H1 (cell line): ENCODE results near the gene ERP44. TPM values are rescaled to one million over a fixed set of nuclear protein-coding genes. Genes with fewer than 3 reads are reported as not detected.

ENCODE experiments used
- ATF2 ChIP-seq: IDR thresholded peaks from 2 replicates; pipeline ENCODE4 v1.6.1; 2012; ENCODE audit warnings: low read length, inconsistent platforms
- BRCA1 ChIP-seq: IDR thresholded peaks from 2 replicates; pipeline ENCODE4 v1.6.1; 2012; ENCODE audit warnings: low read depth, low read length, improper control_type of control experiment
- KDM4A ChIP-seq: IDR thresholded peaks from one replicate; pipeline ENCODE4 v1.7.1; 2012; ENCODE audit warnings: low read depth, mild to moderate bottlenecking, moderate library complexity, low read length, inconsistent platforms; ENCODE audit not compliant: severe bottlenecking
- KDM5A ChIP-seq: fragments of 200-600 bp; IDR thresholded peaks from 2 replicates; pipeline ENCODE4 v1.7.1; 2012; ENCODE audit warnings: mild to moderate bottlenecking, low read length, inconsistent platforms, mixed read lengths
- RBBP5 ChIP-seq: IDR thresholded peaks from 2 replicates; pipeline ENCODE4 v1.7.1; 2012; ENCODE audit warnings: low read depth, mild to moderate bottlenecking, inconsistent platforms, low read length, moderate library complexity, borderline replicate concordance
- polyA plus RNA-seq, 7 experiments: library from polyadenylated mRNA; depleted of rRNA in 3 of 7; stranded (reverse) in 5 of 7; unstranded in 2 of 7; fragments of >200 nt in 5 of 7; fragments of 200-250 nt in 2 of 7; gene quantifications; 1 replicate in 5 of 7; 2 replicates in 1 of 7; 4 replicates in 1 of 7; pipeline versions ENCODE4 v1.2.1 to v1.2.3, GENCODE V29; 2011 to 2013; ENCODE audit warnings: missing spikeins in 2 of 7, mixed read lengths in 2 of 7
- total RNA-seq: library from RNA; stranded (reverse); fragmentation: NEBNext Ultra II Directional; extraction: Animal tissue kit (Norgen Biotek cat#: 25700); gene quantifications from 2 replicates; pipeline ENCODE4 v1.2.1, GENCODE V29; 2021
- TF ChIP-seq, protein P1 (sequence below): fragments of 300-600 bp; sonication (generic); IDR thresholded peaks from 2 replicates; pipeline ENCODE4 v1.7.1; 2012; ENCODE audit warnings: low read length, moderate library complexity, mild to moderate bottlenecking, inconsistent platforms; ENCODE audit not compliant: insufficient replicate concordance

Gene ERP44
- total and polyA plus RNA-seq, 2 of the 8 experiments (the other 6 are each of a cell fraction or from before 2014, with no cell fraction given): 5.7 to 15.6 TPM

GRCh38 chr9:100111235-100111634 lies 12.4 kb upstream of the ERP44 start (continued):
- TF ChIP-seq, protein P1, sequence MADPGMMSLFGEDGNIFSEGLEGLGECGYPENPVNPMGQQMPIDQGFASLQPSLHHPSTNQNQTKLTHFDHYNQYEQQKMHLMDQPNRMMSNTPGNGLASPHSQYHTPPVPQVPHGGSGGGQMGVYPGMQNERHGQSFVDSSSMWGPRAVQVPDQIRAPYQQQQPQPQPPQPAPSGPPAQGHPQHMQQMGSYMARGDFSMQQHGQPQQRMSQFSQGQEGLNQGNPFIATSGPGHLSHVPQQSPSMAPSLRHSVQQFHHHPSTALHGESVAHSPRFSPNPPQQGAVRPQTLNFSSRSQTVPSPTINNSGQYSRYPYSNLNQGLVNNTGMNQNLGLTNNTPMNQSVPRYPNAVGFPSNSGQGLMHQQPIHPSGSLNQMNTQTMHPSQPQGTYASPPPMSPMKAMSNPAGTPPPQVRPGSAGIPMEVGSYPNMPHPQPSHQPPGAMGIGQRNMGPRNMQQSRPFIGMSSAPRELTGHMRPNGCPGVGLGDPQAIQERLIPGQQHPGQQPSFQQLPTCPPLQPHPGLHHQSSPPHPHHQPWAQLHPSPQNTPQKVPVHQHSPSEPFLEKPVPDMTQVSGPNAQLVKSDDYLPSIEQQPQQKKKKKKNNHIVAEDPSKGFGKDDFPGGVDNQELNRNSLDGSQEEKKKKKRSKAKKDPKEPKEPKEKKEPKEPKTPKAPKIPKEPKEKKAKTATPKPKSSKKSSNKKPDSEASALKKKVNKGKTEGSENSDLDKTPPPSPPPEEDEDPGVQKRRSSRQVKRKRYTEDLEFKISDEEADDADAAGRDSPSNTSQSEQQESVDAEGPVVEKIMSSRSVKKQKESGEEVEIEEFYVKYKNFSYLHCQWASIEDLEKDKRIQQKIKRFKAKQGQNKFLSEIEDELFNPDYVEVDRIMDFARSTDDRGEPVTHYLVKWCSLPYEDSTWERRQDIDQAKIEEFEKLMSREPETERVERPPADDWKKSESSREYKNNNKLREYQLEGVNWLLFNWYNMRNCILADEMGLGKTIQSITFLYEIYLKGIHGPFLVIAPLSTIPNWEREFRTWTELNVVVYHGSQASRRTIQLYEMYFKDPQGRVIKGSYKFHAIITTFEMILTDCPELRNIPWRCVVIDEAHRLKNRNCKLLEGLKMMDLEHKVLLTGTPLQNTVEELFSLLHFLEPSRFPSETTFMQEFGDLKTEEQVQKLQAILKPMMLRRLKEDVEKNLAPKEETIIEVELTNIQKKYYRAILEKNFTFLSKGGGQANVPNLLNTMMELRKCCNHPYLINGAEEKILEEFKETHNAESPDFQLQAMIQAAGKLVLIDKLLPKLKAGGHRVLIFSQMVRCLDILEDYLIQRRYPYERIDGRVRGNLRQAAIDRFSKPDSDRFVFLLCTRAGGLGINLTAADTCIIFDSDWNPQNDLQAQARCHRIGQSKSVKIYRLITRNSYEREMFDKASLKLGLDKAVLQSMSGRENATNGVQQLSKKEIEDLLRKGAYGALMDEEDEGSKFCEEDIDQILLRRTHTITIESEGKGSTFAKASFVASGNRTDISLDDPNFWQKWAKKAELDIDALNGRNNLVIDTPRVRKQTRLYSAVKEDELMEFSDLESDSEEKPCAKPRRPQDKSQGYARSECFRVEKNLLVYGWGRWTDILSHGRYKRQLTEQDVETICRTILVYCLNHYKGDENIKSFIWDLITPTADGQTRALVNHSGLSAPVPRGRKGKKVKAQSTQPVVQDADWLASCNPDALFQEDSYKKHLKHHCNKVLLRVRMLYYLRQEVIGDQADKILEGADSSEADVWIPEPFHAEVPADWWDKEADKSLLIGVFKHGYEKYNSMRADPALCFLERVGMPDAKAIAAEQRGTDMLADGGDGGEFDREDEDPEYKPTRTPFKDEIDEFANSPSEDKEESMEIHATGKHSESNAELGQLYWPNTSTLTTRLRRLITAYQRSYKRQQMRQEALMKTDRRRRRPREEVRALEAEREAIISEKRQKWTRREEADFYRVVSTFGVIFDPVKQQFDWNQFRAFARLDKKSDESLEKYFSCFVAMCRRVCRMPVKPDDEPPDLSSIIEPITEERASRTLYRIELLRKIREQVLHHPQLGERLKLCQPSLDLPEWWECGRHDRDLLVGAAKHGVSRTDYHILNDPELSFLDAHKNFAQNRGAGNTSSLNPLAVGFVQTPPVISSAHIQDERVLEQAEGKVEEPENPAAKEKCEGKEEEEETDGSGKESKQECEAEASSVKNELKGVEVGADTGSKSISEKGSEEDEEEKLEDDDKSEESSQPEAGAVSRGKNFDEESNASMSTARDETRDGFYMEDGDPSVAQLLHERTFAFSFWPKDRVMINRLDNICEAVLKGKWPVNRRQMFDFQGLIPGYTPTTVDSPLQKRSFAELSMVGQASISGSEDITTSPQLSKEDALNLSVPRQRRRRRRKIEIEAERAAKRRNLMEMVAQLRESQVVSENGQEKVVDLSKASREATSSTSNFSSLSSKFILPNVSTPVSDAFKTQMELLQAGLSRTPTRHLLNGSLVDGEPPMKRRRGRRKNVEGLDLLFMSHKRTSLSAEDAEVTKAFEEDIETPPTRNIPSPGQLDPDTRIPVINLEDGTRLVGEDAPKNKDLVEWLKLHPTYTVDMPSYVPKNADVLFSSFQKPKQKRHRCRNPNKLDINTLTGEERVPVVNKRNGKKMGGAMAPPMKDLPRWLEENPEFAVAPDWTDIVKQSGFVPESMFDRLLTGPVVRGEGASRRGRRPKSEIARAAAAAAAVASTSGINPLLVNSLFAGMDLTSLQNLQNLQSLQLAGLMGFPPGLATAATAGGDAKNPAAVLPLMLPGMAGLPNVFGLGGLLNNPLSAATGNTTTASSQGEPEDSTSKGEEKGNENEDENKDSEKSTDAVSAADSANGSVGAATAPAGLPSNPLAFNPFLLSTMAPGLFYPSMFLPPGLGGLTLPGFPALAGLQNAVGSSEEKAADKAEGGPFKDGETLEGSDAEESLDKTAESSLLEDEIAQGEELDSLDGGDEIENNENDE: no peak
- TF ChIP-seq RBBP5: no peak
- no peak for TF ChIP-seq KDM5A
- TF ChIP-seq BRCA1: no peak
- TF ChIP-seq KDM4A: no peak
- TF ChIP-seq ATF2: no peak
